Activated CD8-positive, alpha-beta T cell treated with anti-CD3 and anti-CD28 coated beads, Interleukin-2, amount 10 ng/mL, durations not matched to agents 7 days and 5 days (primary cell): ENCODE data around the gene SELENBP1. TPM values are rescaled to one million over a fixed set of nuclear protein-coding genes. Genes with fewer than 3 reads are reported as not detected.

Source experiments
- ATAC-seq: fragments of 150-1000 bp; cut with Tn5 transposase; one replicate; pipeline ENCODE4 v1.10.0; 2021; ENCODE audit warnings: moderate library complexity
- CTCF ChIA-PET: fragments of 350-600 bp; sonication (Branson Sonifier 250); formaldehyde crosslinking; loops from one replicate; lab custom pipeline; 2021; ENCODE audit warnings: antibody characterized with exemption; lab: Charles Lee
- POLR2A ChIA-PET: fragments of 350-600 bp; sonication (Branson Sonifier 250); formaldehyde crosslinking; loops from one replicate; lab custom pipeline; 2021; ENCODE audit warnings: antibody characterized with exemption; lab: Charles Lee
- DNase-seq: peaks from one replicate; pipeline ENCODE4 v3.0.0-alpha.2; 2020
- H3K27ac Mint-ChIP-seq: one replicate; pipeline ENCODE4 v1.8.0; 2021; ENCODE audit warnings: mild to moderate bottlenecking, mixed read lengths
- H3K27me3 Mint-ChIP-seq: one replicate; pipeline ENCODE4 v1.8.0; 2021; ENCODE audit warnings: low read depth, mixed read lengths
- H3K36me3 Mint-ChIP-seq: one replicate; pipeline ENCODE4 v1.8.0; 2021; ENCODE audit warnings: low read depth, mixed read lengths
- H3K4me1 Mint-ChIP-seq: one replicate; pipeline ENCODE4 v1.8.0; 2021; ENCODE audit warnings: low read depth, mixed read lengths
- H3K4me3 Mint-ChIP-seq: one replicate; pipeline ENCODE4 v1.8.0; 2021; ENCODE audit warnings: mild to moderate bottlenecking, mixed read lengths
- H3K9me3 Mint-ChIP-seq: one replicate; pipeline ENCODE4 v1.8.0; 2022; ENCODE audit warnings: mixed read lengths; ENCODE audit not compliant: insufficient read depth
- total RNA-seq, 2 experiments: library from RNA; stranded (reverse); gene quantifications; one replicate each; pipeline ENCODE4 v1.2.3, GENCODE V29; 2021

SELENBP1 gene
- total RNA-seq, 2 experiments from 2014 or later, result not detected

- H3K4me3 Mint-ChIP-seq, result no peak overlapping the region
- CTCF ChIA-PET, result interaction anchor here (0.6 to 5.4 kb wide), 47 partner anchors 9 to 693 kb away, joined by 3 to 104 read pairs (median 5); partner anchors contain the start of genes CGN, LYSMD1, PI4KB and PSMD4
- DNase-seq, result peak; percentile 68
Measured at GRCh38 chr1:151340870-151341754, 31.4 kb downstream of the SELENBP1 start.

DNA sequence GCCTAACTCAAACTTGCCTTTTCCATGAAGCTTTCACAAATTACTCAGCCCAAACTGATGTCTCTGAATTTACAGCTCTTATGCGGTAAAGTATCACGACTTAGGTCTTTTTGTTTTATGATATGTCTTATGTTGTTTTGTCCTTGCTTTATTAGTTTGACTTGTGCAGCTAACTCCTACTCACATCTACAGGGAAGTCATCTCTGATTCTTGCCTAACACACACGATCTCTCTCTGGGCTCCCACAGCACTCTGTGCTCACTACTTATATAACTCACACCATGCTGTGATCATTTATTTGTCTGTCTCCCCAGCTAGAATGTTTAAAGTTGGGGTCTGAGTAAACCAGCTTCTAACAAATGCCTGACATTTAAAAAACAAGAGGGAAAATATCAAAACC is 35.9 kb downstream of the SELENBP1 start:
- Mint-ChIP-seq H3K4me1 (peaks cover 10% of the 10 kb centered on the region), H3K9me3 (no peaks in the 10 kb centered on the region), H3K27me3 (no peaks in the 10 kb centered on the region), H3K27ac (no peak overlapping the region), H3K36me3 (peaks cover 2% of the 10 kb centered on the region), H3K4me3 (no peak overlapping the region)
- ATAC-seq, result no peak
- ChIA-PET POLR2A (interaction anchor here (1.6 kb wide), 1 partner anchor 9 kb away, joined by 5 read pairs; the partner anchor contains the start of gene PI4KB), CTCF (interaction anchor here (1.3 kb wide), 1 partner anchor 36 kb away, joined by 5 read pairs; no protein-coding TSS in a partner anchor)
- no peak for DNase-seq

More at GRCh38 chr1:151340870-151341754, 31.4 kb downstream of the SELENBP1 start:
- POLR2A ChIA-PET, result interaction anchor here (0.6 to 2.1 kb wide), 4 partner anchors 14 to 89 kb away, joined by 3 to 12 read pairs (median 4); partner anchors contain the start of gene PI4KB
- ATAC-seq, result peak; percentile 80
- Mint-ChIP-seq H3K36me3 (peaks cover 33% of the 10 kb centered on the region), H3K9me3 (no peaks in the 10 kb centered on the region), H3K4me1 (peaks cover 18% of the 10 kb centered on the region), H3K27ac (peak overlapping the region; percentile 0), H3K27me3 (no peaks in the 10 kb centered on the region)

DNA sequence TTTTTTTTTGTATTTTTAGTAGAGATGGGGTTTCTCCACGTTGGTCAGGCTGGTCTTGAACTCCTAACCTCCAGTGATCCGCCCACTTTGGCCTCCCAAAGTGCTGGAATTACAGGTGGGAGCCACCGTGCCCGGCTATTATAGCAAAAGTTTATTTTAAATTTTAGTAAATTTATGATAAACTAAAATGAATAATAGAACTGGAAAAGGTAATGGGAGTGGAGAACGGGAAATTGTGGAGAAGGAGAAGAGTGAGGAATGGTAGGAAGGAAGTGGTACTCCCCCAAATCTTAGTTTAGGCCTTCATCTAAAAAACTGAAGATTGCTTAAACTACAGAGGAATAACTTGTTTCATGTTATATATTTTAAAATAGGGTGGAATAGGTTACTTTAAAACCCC is 37.7 kb downstream of the SELENBP1 start:
- ATAC-seq, result no peak
- H3K9me3 Mint-ChIP-seq, result no peaks in the 10 kb centered on the region
- POLR2A ChIA-PET, result interaction anchor here (0.7 kb wide), 1 partner anchor 48 kb away, joined by 3 read pairs; no protein-coding TSS in a partner anchor
- CTCF ChIA-PET, result interaction anchor here (0.8 kb wide), 1 partner anchor 54 kb away, joined by 4 read pairs; no protein-coding TSS in a partner anchor
- H3K27me3 Mint-ChIP-seq, result no peaks in the 10 kb centered on the region
- no peak for DNase-seq
- H3K4me3 Mint-ChIP-seq, result no peak overlapping the region
- peaks cover 3% of the 10 kb centered on the region for H3K4me1 Mint-ChIP-seq
- H3K36me3 Mint-ChIP-seq, result peaks cover under 1% of the 10 kb centered on the region
- H3K27ac Mint-ChIP-seq, result no peak overlapping the region

DNA sequence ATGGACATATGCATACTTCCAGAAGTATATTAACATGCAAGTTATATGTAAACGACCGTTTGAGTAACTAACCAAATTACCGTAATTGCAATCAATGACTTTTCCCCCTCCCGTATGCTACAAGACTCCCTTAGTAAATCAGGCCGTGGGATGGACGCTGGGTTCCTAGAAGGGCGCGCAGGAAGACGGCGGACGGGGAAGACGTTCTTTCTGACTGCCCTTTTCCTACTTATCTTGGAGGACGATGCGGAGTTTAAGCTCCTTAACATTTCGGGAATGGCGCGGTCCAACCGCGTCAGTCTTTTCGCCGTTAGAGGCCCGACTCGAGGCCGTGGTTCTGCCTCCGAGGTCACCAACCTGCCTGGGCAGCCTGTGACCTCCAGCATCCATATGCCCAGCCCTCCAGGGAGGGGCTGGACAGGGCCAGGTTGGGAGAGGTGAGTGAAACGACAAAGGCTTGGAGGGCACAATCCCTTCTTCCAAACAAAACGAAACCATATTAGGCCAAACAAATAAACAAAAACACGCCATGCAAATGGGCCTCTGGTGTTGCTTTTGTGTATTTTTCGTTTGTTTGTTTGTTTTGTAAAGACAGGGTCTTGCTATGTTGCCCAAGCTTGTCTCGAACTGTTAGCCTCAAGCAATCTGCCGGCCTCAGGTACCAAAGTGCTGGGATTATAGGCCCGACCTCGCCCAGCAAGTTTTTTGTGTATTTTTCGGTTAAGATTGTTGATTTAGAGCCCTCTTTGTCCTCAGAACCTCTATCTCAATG is 44.4 kb downstream of the SELENBP1 start:
- no peaks in the 10 kb centered on the region for H3K27me3 Mint-ChIP-seq
- peaks cover 29% of the 10 kb centered on the region for H3K36me3 Mint-ChIP-seq
- H3K27ac Mint-ChIP-seq, result peak overlapping the region; percentile 97
- peak overlapping the region; percentile 86 for H3K4me3 Mint-ChIP-seq
- DNase-seq (peak; percentile 32), ATAC-seq (peak; percentile 22)
- ChIA-PET POLR2A (interaction anchor here (0.6 to 2.8 kb wide), 14 partner anchors 8 to 988 kb away, joined by 3 to 29 read pairs (median 6); partner anchors contain the start of genes CGN, MRPL9, PSMB4 and PSMD4), CTCF (interaction anchor here (0.6 to 7.2 kb wide), 14 partner anchors 10 to 228 kb away, joined by 3 to 104 read pairs (median 8); partner anchors contain the start of gene PSMB4)
- H3K9me3 Mint-ChIP-seq, result no peaks in the 10 kb centered on the region
- peaks cover 32% of the 10 kb centered on the region for H3K4me1 Mint-ChIP-seq

DNA sequence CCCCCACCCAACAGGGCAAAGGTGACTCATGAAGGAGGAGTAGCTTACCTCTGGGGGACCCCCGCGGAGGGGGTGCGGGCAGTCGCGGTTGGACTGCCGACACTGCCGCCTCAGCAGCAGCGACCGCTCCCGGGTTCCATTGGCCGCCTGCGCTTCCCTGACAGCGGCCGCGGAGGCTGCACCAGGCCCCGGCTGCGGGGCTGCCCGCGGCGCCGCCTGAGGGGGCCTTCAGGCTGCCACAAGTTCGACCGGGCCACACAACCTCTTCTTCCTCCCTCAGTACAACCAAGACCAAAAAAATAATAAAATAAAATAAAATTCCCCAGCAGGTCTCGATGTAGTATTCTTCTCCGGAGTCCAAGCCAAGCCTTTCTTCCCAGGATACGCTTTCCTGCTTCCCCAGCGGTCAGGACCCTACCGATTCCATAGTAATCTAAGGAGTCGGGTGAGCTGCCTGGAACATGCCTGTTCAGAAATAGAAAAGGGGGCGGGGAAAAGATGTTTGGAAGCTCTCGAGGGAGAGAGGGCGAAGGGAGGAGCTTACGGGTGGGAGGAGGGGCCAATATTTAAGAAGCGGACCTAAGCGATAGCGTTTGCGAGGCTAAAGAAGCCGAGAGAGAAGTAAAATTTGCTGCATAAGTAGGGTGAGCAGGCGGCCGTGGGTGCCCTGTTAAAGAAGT is 45.1 kb downstream of the SELENBP1 start, which contains the start of gene PI4KB:
Gene PI4KB (minus strand): TSS at position 194 of the 680 bp plus-strand sequence. CDS start 10,935 bp downstream, outside the sequence.
- peak within 1 kb of the TSS; percentile 97 for H3K27ac Mint-ChIP-seq
- no peaks in the 10 kb centered on the region for H3K27me3 Mint-ChIP-seq
- ChIA-PET POLR2A (interaction anchor here (0.6 to 2.8 kb wide), 17 partner anchors 9 to 436 kb away, joined by 3 to 29 read pairs (median 5); partner anchors contain the start of genes MRPL9, PSMB4, PSMD4 and RFX5), CTCF (interaction anchor here (0.6 to 7.2 kb wide), 17 partner anchors 11 to 266 kb away, joined by 3 to 104 read pairs (median 6); partner anchors contain the start of gene PSMB4)
- peak; percentile 97 for ATAC-seq
- H3K4me1 Mint-ChIP-seq, result peaks cover 34% of the 10 kb centered on the region
- H3K9me3 Mint-ChIP-seq, result no peaks in the 10 kb centered on the region
- peak within 1 kb of the TSS; percentile 86 for H3K4me3 Mint-ChIP-seq
- peaks cover 33% of the 10 kb centered on the region for H3K36me3 Mint-ChIP-seq
- peak; percentile 96 for DNase-seq

DNA sequence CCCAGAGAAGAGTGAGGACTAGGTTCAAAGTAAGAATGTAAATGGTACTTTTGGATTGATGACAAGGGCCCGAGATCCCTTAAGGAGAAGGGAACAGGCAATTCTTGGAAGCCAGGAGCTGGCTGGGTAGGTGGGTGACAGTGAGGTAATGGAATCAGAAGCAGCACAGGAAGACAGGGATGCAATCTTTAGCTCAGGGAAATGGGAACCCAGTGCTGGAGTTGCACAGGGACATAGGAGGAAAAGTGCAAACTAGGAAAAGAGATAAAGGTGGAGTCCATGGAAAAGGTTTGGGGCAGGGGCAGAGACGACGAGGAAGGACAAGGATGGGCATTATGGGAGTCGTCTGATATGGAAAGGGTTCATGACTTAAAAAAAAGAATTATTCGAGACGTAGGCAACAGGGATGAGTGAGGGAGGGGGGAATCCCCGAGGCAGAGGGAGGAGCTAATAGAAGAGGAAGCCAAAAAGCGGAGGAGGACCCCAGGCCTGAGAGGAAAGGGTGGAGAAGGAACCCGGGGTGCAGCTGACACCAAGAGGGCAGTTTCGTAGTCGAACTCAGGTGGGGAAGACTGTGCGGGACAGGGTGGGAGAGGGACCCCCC is 45.8 kb downstream of the SELENBP1 start:
- Mint-ChIP-seq H3K4me3 (peak overlapping the region; percentile 86), H3K4me1 (peaks cover 34% of the 10 kb centered on the region), H3K9me3 (no peaks in the 10 kb centered on the region), H3K27ac (peak overlapping the region; percentile 97), H3K36me3 (peaks cover 34% of the 10 kb centered on the region), H3K27me3 (no peaks in the 10 kb centered on the region)
- ATAC-seq, result peak; percentile 40
- ChIA-PET POLR2A (interaction anchor here (0.9 to 2.8 kb wide), 13 partner anchors 10 to 73 kb away, joined by 3 to 29 read pairs (median 5); partner anchors contain the start of genes PSMB4, PSMD4, RFX5 and SELENBP1), CTCF (interaction anchor here (0.9 to 7.2 kb wide), 12 partner anchors 10 to 267 kb away, joined by 3 to 104 read pairs (median 8); partner anchors contain the start of gene PSMB4)
- peak; percentile 59 for DNase-seq

DNA sequence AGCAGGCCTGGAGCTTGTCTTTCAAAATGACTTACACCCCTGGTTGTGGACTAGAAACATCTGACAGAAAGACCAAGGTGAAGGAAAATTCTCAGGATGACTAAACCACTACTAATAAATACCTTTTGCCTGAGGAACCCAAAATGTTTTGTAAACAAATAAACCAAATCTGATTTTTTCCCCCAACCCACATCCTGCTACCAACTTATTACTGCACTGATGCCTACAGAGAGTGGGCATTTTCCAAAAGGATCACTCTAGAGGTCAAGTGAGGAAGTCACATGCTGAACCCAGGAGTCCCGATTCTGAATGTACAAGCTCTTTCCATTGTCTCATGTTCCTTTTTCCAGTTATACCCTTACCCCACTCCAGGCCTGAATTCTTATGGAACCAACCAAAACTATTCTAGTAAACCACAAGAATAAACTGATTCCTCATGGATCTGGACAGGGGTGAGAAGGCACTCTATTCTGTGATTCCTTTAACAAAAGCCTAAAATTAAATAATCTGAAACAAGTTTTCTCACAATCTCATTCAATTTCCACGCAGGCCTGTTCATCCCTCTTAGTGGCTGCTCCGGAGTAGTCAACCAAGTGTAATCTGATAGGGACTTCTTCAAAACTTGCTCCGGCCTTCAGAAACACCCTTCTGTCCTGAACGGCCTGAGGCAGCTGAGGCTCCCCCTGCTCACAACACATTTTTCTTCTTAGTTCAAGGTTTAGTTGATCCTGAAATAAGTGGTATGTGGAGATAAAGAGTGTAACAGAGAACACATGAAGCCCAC is 46.7 kb downstream of the SELENBP1 start:
- Mint-ChIP-seq H3K4me3 (peak overlapping the region; percentile 86), H3K27me3 (no peaks in the 10 kb centered on the region), H3K9me3 (no peaks in the 10 kb centered on the region), H3K27ac (peak overlapping the region; percentile 97), H3K4me1 (peaks cover 35% of the 10 kb centered on the region), H3K36me3 (peaks cover 37% of the 10 kb centered on the region)
- CTCF ChIA-PET, result interaction anchor here (0.7 to 2.9 kb wide), 6 partner anchors 12 to 74 kb away, joined by 3 to 19 read pairs (median 12); no protein-coding TSS in a partner anchor
- no peak for DNase-seq
- POLR2A ChIA-PET, result interaction anchor here (1.1 to 2.8 kb wide), 5 partner anchors 9 to 24 kb away, joined by 4 to 17 read pairs (median 10); partner anchors contain the start of gene RFX5
- ATAC-seq, result no peak

DNA sequence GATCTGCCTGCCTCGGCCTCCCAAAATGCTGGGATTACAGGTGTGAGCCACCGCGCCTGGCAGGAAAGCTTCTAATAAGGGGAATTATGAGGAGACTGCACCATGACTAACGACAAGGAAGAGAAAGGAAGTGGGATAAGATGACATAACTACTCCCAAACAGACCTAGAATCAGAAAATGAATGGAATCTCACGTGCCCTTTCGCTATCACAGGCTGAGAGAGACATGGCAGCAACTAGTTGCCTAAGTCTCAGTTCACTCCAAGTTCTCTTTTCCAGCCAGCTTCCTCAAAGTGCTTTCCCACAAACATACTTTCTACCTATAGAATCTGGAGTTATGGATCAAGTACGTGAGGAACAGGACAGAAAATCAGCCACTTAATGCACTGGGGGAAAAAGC is 47.3 kb downstream of the SELENBP1 start:
- Mint-ChIP-seq H3K9me3 (no peaks in the 10 kb centered on the region), H3K27ac (no peak overlapping the region), H3K4me1 (peaks cover 40% of the 10 kb centered on the region), H3K27me3 (no peaks in the 10 kb centered on the region), H3K4me3 (no peak overlapping the region), H3K36me3 (peaks cover 43% of the 10 kb centered on the region)
- CTCF ChIA-PET, result interaction anchor here (0.7 to 1.8 kb wide), 2 partner anchors 15 to 73 kb away, joined by 3 to 14 read pairs; no protein-coding TSS in a partner anchor
- ATAC-seq, result no peak
- no peak for DNase-seq
- POLR2A ChIA-PET, result interaction anchor here (1.1 kb wide), 1 partner anchor 9 kb away, joined by 4 read pairs; no protein-coding TSS in a partner anchor

DNA sequence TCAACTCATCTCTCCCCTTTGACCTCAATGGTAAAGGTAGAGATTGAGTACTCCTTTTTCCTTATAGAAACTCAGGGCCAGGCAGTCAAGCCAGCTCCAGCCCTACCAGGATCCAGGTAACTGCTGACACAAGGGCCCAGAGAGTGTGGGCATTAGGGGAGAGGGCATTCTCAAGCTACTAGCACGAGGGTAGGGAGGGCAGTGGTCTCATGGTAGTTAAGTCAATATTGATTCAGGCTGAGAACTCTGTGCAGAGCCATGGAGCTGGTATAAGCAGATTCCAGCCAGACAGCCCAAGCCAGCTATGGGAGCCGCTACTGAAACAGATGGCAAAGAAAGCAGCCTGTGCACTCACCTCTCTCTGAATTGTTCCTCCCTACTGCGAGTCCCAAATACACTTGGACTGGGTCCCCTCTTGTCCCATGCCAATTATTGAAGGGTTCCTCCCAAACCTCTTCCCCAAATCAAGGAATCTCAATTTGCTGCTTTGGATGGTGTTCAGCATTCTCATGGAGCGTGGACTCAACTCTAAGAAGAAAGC is 48.0 kb downstream of the SELENBP1 start:
- CTCF ChIA-PET, result interaction anchor here (0.7 to 1.8 kb wide), 3 partner anchors 16 to 272 kb away, joined by 3 to 14 read pairs (median 4); no protein-coding TSS in a partner anchor
- H3K4me3 Mint-ChIP-seq, result no peak overlapping the region
- DNase-seq, result no peak
- no peak for ATAC-seq
- POLR2A ChIA-PET, result interaction anchor here (0.6 to 1.3 kb wide), 3 partner anchors 11 to 405 kb away, joined by 3 to 4 read pairs (median 3); no protein-coding TSS in a partner anchor
- H3K27me3 Mint-ChIP-seq, result no peaks in the 10 kb centered on the region
- peaks cover 42% of the 10 kb centered on the region for H3K4me1 Mint-ChIP-seq
- no peaks in the 10 kb centered on the region for H3K9me3 Mint-ChIP-seq
- peaks cover 45% of the 10 kb centered on the region for H3K36me3 Mint-ChIP-seq
- H3K27ac Mint-ChIP-seq, result no peak overlapping the region
